GM06990 (cell line): ENCODE data around the gene C1S.
"Not testable (repeated sequence)": the region's sequence is repeated elsewhere in the genome, so short reads cannot be mapped to it uniquely, and the experiment has no call there.

Experiments used
- DNase-seq: peaks from one replicate; pipeline ENCODE4 v3.0.0-alpha.2; 2011; ENCODE audit not compliant: insufficient read length; ENCODE audit errors: extremely low read depth
- H3K27me3 ChIP-seq: replicated peaks from 2 replicates; pipeline ENCODE4 v1.6.0; 2011; ENCODE audit warnings: low read length; ENCODE audit not compliant: control insufficient read depth, insufficient read depth
- H3K36me3 ChIP-seq: 2 replicates; pipeline ENCODE4 v1.5.1; 2011; ENCODE audit warnings: low read length; ENCODE audit not compliant: control insufficient read depth, insufficient read depth
- H3K4me3 ChIP-seq: replicated peaks from 2 replicates; pipeline ENCODE4 v1.5.1; 2011; ENCODE audit warnings: low read depth, mild to moderate bottlenecking, control low read depth, low read length
- TF ChIP-seq, protein P1 (sequence below): IDR thresholded peaks from 2 replicates; pipeline ENCODE4 v1.5.1; 2011; ENCODE audit warnings: low read length, control low read depth, mild to moderate bottlenecking, inconsistent platforms; ENCODE audit not compliant: insufficient read depth, poor library complexity, severe bottlenecking

C1S gene

DNA sequence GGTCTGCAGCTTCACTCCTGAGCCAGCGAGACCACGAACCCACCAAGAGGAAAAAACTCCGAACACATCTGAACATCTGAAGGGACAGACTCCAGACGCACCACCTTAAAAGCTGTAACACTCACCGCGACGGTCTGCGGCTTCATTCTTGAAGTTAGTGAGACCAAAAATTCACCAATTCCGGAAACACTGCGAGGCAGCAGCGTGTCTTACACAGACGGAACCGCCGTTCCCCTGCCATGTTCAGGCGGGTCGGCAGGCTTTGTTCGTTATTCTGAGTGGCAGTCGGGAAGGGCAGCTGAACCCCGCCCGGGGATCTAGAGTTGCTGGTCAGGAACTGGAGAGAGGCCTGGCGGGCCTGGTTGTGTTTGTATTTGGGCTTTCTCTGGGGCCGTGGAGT is 21.9 kb upstream of the C1S start:
- TF ChIP-seq, protein P1, sequence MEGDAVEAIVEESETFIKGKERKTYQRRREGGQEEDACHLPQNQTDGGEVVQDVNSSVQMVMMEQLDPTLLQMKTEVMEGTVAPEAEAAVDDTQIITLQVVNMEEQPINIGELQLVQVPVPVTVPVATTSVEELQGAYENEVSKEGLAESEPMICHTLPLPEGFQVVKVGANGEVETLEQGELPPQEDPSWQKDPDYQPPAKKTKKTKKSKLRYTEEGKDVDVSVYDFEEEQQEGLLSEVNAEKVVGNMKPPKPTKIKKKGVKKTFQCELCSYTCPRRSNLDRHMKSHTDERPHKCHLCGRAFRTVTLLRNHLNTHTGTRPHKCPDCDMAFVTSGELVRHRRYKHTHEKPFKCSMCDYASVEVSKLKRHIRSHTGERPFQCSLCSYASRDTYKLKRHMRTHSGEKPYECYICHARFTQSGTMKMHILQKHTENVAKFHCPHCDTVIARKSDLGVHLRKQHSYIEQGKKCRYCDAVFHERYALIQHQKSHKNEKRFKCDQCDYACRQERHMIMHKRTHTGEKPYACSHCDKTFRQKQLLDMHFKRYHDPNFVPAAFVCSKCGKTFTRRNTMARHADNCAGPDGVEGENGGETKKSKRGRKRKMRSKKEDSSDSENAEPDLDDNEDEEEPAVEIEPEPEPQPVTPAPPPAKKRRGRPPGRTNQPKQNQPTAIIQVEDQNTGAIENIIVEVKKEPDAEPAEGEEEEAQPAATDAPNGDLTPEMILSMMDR, result no peak
- no peaks in the 10 kb centered on the region for H3K27me3 ChIP-seq
- DNase-seq, result no peak
- H3K36me3 ChIP-seq, result no peaks in the 10 kb centered on the region
- no peak overlapping the region for H3K4me3 ChIP-seq

DNA sequence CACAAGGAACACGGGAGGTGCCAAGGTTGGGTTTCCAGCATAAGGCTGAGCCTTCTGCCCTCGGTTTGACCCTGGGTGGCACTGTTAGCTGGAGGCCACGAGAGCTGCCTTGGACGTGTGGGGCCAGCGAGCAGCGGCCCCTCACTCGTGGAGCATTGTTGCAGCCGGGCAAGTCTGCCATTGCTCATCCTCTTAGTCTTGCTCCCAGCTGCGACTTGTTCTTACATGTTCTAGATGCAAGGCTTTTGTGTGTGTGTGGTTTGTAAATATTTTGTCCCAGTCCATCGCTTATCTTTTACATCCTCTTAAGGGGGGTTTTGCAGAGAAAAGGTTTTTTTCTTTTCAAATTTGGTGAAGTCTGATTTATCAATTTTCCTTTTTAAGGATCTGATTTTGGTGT is 21.1 kb upstream of the C1S start:
- TF ChIP-seq, protein P1, result no peak
- DNase-seq, result no peak

DNA sequence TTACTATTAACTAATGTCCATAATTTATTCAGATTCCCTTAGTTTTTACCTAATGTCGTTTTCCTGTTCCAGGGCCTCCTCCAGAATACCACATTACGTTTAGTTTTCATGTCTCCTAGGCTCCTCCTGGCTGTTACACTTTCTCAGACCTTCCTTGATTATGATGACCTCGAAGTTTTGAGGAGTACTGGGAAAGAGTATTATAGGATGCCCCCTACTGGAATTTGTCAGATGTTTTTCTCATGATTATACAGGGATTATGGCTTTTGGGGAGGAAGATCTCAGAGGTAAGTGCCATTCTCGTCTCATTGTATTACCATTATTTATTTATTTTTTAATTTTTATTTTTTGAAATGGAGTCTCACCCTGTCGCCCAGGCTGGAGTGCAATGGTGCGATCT is 17.7 kb upstream of the C1S start:
- Histone ChIP-seq H3K27me3 (no peaks in the 10 kb centered on the region), H3K4me3 (no peak overlapping the region), H3K36me3 (no peaks in the 10 kb centered on the region)
- TF ChIP-seq, protein P1, result peak; percentile 11
- DNase-seq, result no peak

More for the DNA sequence above, 21.1 kb upstream of the C1S start:
- Histone ChIP-seq H3K36me3 (no peaks in the 10 kb centered on the region), H3K4me3 (no peak overlapping the region), H3K27me3 (no peaks in the 10 kb centered on the region)

DNA sequence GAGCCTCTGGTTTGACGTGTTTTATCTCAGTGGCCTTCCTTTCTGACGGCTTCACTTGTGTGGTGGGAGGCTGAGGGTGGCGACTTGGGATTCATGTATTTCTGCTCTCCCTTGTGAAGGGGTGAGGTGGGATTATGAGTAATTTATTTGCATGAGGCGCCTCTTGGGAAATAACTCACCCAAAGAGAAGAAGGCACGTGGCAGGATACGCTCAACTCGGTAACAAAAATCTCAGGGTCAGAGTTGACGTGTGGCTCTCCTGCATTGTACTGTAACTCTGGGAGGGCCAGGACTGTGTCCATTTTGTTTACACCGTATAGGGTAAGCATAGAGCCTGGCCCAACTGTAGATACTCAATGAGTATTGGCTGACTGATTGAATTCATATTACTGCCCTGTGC is 14.6 kb upstream of the C1S start:
- Histone ChIP-seq H3K27me3 (no peaks in the 10 kb centered on the region), H3K4me3 (no peak overlapping the region), H3K36me3 (no peaks in the 10 kb centered on the region)
- TF ChIP-seq, protein P1, result no peak
- DNase-seq, result no peak

DNA sequence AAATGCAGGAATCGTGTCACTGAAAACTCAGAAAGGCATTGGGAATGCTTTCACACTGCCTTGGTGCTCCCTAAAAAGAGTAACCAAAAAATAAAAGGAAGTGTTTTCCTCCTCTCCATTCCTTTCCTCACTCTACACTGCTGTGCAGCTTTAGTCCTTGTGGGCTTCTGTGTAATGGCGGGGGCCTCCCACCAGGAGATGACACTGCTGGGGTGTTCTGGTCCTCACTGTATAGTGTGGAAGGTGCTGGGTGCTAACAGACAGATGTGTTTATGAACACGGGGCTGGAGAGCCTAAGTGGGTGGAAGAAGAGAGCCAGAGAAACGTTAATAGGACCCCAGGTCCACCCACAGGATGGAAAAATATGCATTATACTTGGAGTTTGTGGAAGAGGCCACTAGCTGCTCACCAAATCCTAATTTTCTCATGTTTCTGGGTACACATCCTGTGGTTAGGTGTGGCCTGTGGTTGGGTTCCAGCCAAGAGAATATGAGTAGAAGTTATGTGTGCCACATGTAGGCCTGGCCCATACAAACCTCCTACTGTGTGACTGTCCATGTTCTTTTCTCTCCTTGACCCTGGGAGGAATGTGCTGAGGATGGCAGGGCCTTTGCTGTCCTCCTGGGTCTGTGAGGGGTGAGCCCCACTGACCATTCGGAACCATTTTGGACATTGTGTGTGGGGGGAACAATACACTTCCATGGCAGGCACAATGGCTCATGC is 14.0 kb upstream of the C1S start:
- TF ChIP-seq, protein P1, result no peak
- DNase-seq, result no peak

DNA sequence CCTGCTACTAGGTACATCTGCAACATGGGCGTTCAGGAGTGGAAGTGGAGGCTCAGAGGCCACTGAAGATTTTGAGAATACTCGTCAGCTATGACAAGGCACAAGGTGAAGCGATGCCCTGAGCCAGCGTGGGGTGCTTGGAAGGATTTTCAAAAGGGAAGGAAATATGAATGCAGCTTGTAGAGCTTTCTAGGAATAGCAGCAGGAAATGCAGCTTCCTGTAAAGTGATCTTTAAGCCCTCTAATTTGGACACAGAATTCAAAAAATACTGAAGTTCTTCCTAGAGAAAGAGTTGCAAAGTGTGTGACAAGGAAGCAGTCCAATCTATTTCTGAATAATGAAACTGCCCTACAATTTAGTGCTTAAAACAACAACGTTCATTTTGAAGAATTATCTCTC is 13.2 kb upstream of the C1S start:
- no peak overlapping the region for H3K4me3 ChIP-seq
- no peaks in the 10 kb centered on the region for H3K27me3 ChIP-seq
- TF ChIP-seq, protein P1, result no peak
- no peak for DNase-seq
- H3K36me3 ChIP-seq, result no peaks in the 10 kb centered on the region

More for the DNA sequence above, 14.0 kb upstream of the C1S start:
- Histone ChIP-seq H3K27me3 (no peaks in the 10 kb centered on the region), H3K4me3 (no peak overlapping the region), H3K36me3 (no peaks in the 10 kb centered on the region)

DNA sequence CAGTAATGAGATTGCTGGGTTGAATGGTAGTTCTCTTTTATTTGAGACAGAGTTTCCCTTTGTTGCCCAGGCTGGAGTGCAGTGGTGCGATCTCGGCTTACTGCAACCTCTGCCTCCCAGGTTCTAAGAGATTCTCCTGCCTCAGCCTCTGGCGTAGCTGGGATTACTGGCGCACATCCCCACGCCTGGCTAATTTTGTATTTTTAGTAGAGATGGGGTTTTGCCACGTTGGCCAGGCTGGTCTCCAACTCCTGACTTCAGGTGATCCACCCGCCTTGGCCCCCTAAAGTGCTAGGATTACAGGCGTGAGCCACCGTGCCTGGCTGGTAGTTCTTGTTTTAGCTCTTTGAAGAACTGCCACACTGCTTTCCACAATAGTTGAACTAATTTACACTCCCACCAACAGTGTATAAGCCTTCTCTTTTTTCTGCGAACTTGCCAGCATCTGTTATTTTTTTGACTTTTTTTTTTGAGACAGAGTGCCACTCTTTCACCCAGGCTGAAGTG is 11.0 kb upstream of the C1S start:
- DNase-seq, H3K4me3 ChIP-seq, H3K36me3 ChIP-seq, H3K27me3 ChIP-seq: not testable (repeated sequence)

DNA sequence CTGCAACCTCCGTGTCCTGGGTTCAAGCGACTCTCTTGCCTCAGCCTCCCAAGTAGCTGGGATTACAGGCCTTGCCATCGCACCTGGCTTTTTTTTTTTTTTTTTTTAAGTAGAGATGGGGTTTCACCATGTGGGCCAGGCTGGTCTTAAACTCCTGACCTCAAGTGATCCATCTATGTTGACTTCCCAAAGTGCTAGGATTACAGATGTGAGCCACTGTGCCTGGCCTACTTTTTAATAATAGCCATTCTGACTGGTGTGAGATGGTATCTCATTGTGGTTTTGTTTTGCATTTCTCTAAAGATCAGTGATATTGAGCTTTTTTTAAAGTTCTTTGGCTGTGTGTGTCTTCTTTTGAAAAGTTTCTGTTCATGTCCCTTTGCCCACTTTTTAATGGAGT is 10.5 kb upstream of the C1S start:
- H3K4me3 ChIP-seq, DNase-seq, H3K27me3 ChIP-seq, H3K36me3 ChIP-seq: not testable (repeated sequence)
